ENCODE data around the gene PLXND1.

Gene PLXND1

GRCh38 chr3:129606636-129607390 lies at the start of gene PLXND1:
TSS of gene PLXND1 (minus strand) at chr3:129606676. CDS start at chr3:129606639, 37 bp downstream.
- no peak for TF ChIP-seq CTCF (IDR thresholded peaks at IDR 0.05; ENCODE audit: control extremely low read depth, extremely low read depth, low read depth, missing control alignments)
- POLR2A ChIA-PET, result no interaction called here
- CTCF ChIA-PET, result no interaction called here
- DNase-seq (ENCODE audit: extremely low spot score), result peak; percentile 79

- ChIA-PET CTCF (interaction anchor here (1.5 to 2.5 kb wide), 4 partner anchors 10 to 278 kb away, joined by 4 to 12 read pairs (median 6); no protein-coding TSS in a partner anchor), POLR2A (no interaction called here)
- no peak for TF ChIP-seq CTCF (IDR thresholded peaks at IDR 0.05; ENCODE audit: control extremely low read depth, extremely low read depth, low read depth, missing control alignments)
Measured at GRCh38 chr3:129655291-129655700, 48.8 kb upstream of the PLXND1 start.

GRCh38 chr3:129654131-129654530 lies 47.7 kb upstream of the PLXND1 start:
- ChIA-PET POLR2A (no interaction called here), CTCF (interaction anchor here (1.2 to 2.5 kb wide), 4 partner anchors 11 to 258 kb away, joined by 3 to 12 read pairs (median 4); no protein-coding TSS in a partner anchor)
- DNase-seq (ENCODE audit: extremely low spot score), result no peak
- no peak for TF ChIP-seq CTCF (IDR thresholded peaks at IDR 0.05; ENCODE audit: control extremely low read depth, extremely low read depth, low read depth, missing control alignments)

More at GRCh38 chr3:129655291-129655700, 48.8 kb upstream of the PLXND1 start:
- no peak for DNase-seq (ENCODE audit: extremely low spot score)

DNA sequence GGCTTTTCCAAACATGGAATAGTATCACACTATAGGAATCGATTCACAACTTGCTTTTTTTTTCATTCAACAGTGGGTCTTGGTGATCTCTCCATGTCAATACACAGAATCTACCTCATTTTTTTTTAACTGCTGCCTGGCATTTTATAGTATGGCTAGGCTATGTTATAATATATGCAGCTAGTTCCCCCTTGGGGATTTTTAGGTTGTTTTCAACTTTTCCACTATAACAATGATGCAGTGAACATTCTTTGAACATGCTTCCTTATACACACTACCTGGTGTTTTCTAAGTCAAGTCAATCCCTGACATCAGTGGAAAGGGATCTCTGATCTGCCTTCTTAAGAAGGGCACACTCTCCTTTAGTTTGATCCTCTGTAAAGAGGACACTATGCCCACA lies 46.5 kb upstream of the PLXND1 start:
- DNase-seq (ENCODE audit: extremely low spot score), result no peak
- no peak for TF ChIP-seq CTCF (IDR thresholded peaks at IDR 0.05; ENCODE audit: control extremely low read depth, extremely low read depth, low read depth, missing control alignments)
- CTCF ChIA-PET, result interaction anchor here (1.0 kb wide), 1 partner anchor 172 kb away, joined by 3 read pairs; no protein-coding TSS in a partner anchor
- POLR2A ChIA-PET, result no interaction called here

DNA sequence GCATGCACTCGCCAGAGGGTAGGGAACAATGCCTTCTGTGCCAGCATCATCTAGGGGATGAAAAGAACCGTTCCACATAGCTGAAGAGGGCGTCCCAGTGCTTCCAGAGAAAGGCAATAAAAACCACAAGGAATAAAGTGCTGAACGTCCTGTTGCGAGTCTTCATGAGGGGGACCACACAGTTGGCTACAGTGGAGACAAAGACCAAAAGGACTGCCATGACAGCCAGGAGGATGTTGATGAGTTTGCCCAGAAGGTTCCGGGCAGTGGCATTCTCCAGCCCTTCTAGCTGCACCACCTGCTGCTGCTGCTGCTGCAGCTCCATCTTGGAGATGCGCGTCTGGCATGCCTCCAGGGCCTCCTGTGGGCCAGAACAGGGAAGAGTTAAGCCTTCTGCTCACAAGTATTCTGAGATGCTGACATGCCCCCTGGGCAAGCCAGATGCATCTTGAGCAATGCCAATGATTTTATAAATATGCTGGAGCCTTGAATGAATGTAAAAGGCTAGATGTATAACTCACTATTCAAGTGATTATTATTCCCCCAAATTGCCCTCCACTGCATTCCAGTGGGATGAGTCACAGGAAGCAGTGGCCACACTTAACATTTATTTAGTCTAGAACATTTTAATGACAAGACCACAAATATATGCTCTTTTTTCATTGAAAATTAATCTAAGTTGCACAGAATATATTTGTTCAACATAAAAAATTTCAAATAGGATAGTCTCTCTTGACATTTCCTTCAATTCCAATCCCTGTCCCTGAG lies 45.1 kb upstream of the PLXND1 start:
- CTCF ChIA-PET, result no interaction called here
- no peak for DNase-seq (ENCODE audit: extremely low spot score)
- POLR2A ChIA-PET, result no interaction called here
- TF ChIP-seq CTCF (IDR thresholded peaks at IDR 0.05; ENCODE audit: control extremely low read depth, extremely low read depth, low read depth, missing control alignments), result no peak

- ChIA-PET POLR2A (no interaction called here), CTCF (interaction anchor here (0.9 to 5.4 kb wide), 13 partner anchors 8 to 352 kb away, joined by 3 to 74 read pairs (median 3); no protein-coding TSS in a partner anchor)
- DNase-seq (ENCODE audit: extremely low spot score), result peak; percentile 60
- TF ChIP-seq CTCF (IDR thresholded peaks at IDR 0.05; ENCODE audit: control extremely low read depth, extremely low read depth, low read depth, missing control alignments), result peak; percentile 66
Measured at GRCh38 chr3:129650256-129650872, 43.9 kb upstream of the PLXND1 start.
